DMS53 treated with DMSO at 0.1 percent for 48 hours (cell line): Measurements from ENCODE around the gene WBP2NL.
"Not testable (repeated sequence)": the region's sequence is repeated elsewhere in the genome, so short reads cannot be mapped to it uniquely, and the experiment has no call there.

Experiments used
- DNase-seq: peaks from one replicate; lab custom pipeline; 2025; ENCODE audit not compliant: unreplicated experiment; lab: John Stamatoyannopoulos, UW

WBP2NL gene

DNA sequence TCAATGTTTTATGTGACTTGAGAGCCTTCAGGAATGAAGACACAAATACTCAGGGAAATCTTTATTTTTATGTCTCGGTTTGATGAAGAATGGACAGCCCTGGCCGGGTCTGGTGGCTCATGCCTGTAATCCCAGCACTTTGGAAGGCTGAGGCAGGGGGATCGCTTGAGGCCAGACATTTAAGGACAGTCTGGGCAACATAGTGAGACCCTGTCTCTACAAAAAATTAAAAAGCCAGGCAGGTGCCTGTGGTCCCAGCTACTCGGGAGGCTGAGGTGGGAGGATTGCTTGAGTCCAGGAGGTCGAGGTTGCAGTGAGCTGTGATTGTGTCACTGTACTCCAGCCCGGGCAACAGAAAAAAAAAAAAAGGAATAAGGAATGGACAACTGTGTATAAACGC lies 72.9 kb downstream of the WBP2NL start:
- not testable (repeated sequence) for DNase-seq

GRCh38 chr22:42072606-42073330 lies 74.2 kb downstream of the WBP2NL start:
- DNase-seq = no peak

GRCh38 chr22:42073621-42074041 lies 75.0 kb downstream of the WBP2NL start:
- no peak for DNase-seq

DNA sequence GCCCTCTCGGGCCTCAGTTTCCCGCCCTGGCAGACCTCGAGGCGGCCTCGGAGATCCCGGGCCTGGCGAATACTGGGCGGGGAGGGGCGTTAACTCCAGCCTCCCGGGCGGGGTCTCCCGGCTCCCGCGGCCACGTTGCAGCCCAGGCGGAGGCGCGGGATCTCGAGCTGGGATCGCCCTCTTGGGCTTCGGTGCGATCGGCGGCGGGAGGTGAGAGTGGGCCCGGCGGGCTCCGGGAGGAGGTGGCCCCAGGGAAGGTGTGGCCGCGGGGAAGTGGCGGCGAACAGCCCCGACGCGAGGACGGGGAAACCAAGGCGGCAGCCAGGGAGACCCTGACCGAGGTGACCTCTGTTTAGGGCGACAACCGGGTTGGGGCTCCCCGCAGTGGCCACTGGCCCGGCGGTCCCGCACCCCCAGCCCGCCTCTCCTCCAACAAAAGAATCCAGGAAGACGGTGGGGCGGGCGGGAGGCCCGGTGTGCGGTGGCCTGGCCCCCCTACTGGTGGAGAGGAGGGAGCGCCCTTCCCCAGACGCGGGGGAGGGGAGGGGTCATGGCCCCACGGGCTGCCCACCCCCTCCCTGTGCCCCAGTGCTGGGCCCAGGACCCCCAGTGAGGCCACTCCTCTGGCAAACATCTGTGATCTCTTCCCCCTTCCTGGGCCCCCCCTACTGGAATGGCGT lies 75.7 kb downstream of the WBP2NL start, which contains the start of gene PHETA2:
PHETA2 (plus strand) TSS at position 117 of the 680 bp plus-strand sequence. CDS start 3,046 bp downstream, outside the sequence.
- DNase-seq = no peak

- no peak for DNase-seq
Observed at GRCh38 chr22:42074846-42075676, 76.5 kb downstream of the WBP2NL start.

GRCh38 chr22:42076764-42077485 lies 78.3 kb downstream of the WBP2NL start:
- no peak for DNase-seq

- no peak for DNase-seq
Observed at GRCh38 chr22:42077486-42078125, 79.0 kb downstream of the WBP2NL start.
